ENCODE measurements around the gene PTCD2. TPM values are rescaled to one million over a fixed set of nuclear protein-coding genes. Genes with fewer than 3 reads are reported as not detected.
"Not testable (repeated sequence)": the region's sequence is repeated elsewhere in the genome, so short reads cannot be mapped to it uniquely, and the experiment has no call there.

Gene PTCD2
- total RNA-seq, 6 experiments from 2014 or later, result 4.3 to 8.5 (median 6.7) TPM

DNA sequence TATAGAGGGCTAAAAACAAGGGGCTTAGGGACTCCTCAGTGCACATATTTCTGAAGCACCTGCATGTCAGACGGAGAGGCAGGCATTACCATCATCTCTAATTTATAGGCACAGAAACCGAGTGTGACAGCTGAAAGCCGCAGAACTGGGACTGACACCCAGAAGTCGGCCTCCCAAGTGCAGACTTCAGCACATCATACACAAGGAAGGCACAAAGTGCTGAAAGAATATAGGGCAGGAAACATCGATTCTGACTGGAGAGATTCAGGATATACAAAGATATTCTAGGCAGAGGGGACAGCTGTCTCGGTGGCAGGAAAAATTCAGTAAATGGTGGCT lies 11.4 kb upstream of the PTCD2 start:
- H3K4me1 ChIP-seq, result peaks cover 0 to 17% (median 0%) of the 10 kb centered on the region in 4 donors
- H3K27ac ChIP-seq, result no peak overlapping the region
- H3K9me3 ChIP-seq, result no peaks in the 10 kb centered on the region
- no peaks in the 10 kb centered on the region for H3K27me3 ChIP-seq
- 56% methylated on average over 6 of the region's 6 CpGs for WGBS (ENCODE audit: insufficient coverage, low coverage, low lambda C conversion rate, missing lambda C conversion rate)
- no peak for ATAC-seq
- DNase-seq, result no peak
- intact Hi-C loops (cut with DNase I), result no loop called here
- no peak for TF ChIP-seq POLR2A (IDR thresholded peaks at IDR 0.05)
- TF ChIP-seq CTCF (IDR thresholded peaks at IDR 0.05), result no peak
- no peak overlapping the region for H3K4me3 ChIP-seq
- peaks cover 0 to 26% (median 6%) of the 10 kb centered on the region in 4 donors for H3K36me3 ChIP-seq

GRCh38 chr5:72313141-72313540 lies 7.0 kb upstream of the PTCD2 start:
- no peak for TF ChIP-seq POLR2A (IDR thresholded peaks at IDR 0.05)
- no peak for TF ChIP-seq CTCF (IDR thresholded peaks at IDR 0.05)
- H3K36me3 ChIP-seq, result peaks cover 0 to 26% (median 6%) of the 10 kb centered on the region in 4 donors
- intact Hi-C loops (cut with DNase I), result loop anchor here in 1 of 2 donors (10.0 kb wide), 1 partner anchor 168 kb away; no protein-coding TSS in a partner anchor

GRCh38 chr5:72314571-72315172 lies 5.5 kb upstream of the PTCD2 start:
- Histone ChIP-seq H3K4me1 (peaks cover 0 to 4% (median 0%) of the 10 kb centered on the region in 4 donors), H3K36me3 (peaks cover 0 to 25% (median 6%) of the 10 kb centered on the region in 4 donors), H3K27me3 (no peaks in the 10 kb centered on the region), H3K9me3 (no peaks in the 10 kb centered on the region), H3K27ac (no peak overlapping the region), H3K4me3 (no peak overlapping the region)
- intact Hi-C loops (cut with DNase I), result loop anchor here in 1 of 2 donors (10.0 kb wide), 1 partner anchor 170 kb away; no protein-coding TSS in a partner anchor
- 53% methylated on average over 2 of the region's 3 CpGs for WGBS (ENCODE audit: insufficient coverage, low coverage, low lambda C conversion rate, missing lambda C conversion rate)
- TF ChIP-seq POLR2A (IDR thresholded peaks at IDR 0.05) (no peak), CTCF (IDR thresholded peaks at IDR 0.05) (peak in 2 of 4 donors; percentile 7 to 16)
- peak; percentile 46 to 82 (median 66) for ATAC-seq
- DNase-seq, result peak in 1 of 3 donors; percentile 22

More at GRCh38 chr5:72313141-72313540, 7.0 kb upstream of the PTCD2 start:
- ATAC-seq, result no peak
- H3K9me3 ChIP-seq, result no peaks in the 10 kb centered on the region
- 100% methylated on average over 1 of the region's 1 CpG for WGBS (ENCODE audit: insufficient coverage, low coverage, low lambda C conversion rate, missing lambda C conversion rate)
- no peak overlapping the region for H3K4me3 ChIP-seq
- no peak overlapping the region for H3K27ac ChIP-seq
- H3K27me3 ChIP-seq, result no peaks in the 10 kb centered on the region
- no peaks in the 10 kb centered on the region for H3K4me1 ChIP-seq
- no peak for DNase-seq

DNA sequence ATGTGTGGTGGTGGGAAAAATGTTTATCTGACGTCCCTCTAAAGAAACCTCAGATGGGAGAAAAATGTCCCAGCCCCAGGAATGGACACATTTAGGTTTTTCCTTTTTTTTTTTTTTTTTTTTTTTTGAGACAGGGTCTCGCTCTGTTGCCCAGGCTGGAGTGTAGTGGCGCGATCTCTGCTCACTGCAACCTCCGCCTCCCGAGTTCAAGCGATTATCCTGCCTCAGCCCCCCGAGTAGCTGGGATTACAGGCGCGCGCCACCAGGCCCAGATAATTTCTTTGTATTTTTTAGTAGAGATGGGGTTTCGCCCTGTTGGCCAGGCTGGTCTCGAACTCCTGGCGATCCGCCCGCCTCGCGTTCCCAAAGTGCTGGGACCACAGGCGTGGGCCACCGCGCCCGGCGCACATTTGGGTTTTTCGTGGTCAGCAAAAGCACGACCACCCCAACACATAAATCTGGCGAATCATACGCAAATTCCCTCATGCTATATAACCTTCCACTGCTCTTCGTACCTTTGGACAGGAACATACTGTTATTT lies 668 bp upstream of the PTCD2 start:
- Histone ChIP-seq H3K4me1 (peaks cover 0 to 14% (median 0%) of the 10 kb centered on the region in 4 donors), H3K4me3 (peak overlapping the region; percentile 67 to 97 (median 90)), H3K27ac (peak overlapping the region in 1 of 3 donors; percentile 6)
- intact Hi-C loops (cut with DNase I), result loop anchor here in 1 of 2 donors (10.0 kb wide), 1 partner anchor 175 kb away; no protein-coding TSS in a partner anchor
- peak in 2 of 4 donors; percentile 8 for ATAC-seq
- not testable (repeated sequence) for H3K27me3 ChIP-seq, H3K9me3 ChIP-seq, H3K36me3 ChIP-seq
- WGBS (ENCODE audit: insufficient coverage, low coverage, low lambda C conversion rate, missing lambda C conversion rate), result 6% methylated on average over 15 of the region's 28 CpGs
- DNase-seq, result peak in 2 of 3 donors; percentile 48 to 63

- Histone ChIP-seq H3K9me3 (no peaks in the 10 kb centered on the region), H3K27me3 (no peaks in the 10 kb centered on the region), H3K36me3 (peaks cover 0 to 19% (median 7%) of the 10 kb centered on the region in 4 donors), H3K4me3 (no peak overlapping the region), H3K4me1 (peaks cover 0 to 11% (median 0%) of the 10 kb centered on the region in 4 donors), H3K27ac (no peak overlapping the region)
- WGBS (ENCODE audit: insufficient coverage, low coverage, low lambda C conversion rate, missing lambda C conversion rate), result 97% methylated on average over 5 of the region's 5 CpGs
- intact Hi-C loops (cut with DNase I), result no loop called here
- DNase-seq (no peak), ATAC-seq (no peak)
- TF ChIP-seq POLR2A (IDR thresholded peaks at IDR 0.05) (no peak), CTCF (IDR thresholded peaks at IDR 0.05) (no peak)
These were observed 4.1 kb downstream of the PTCD2 start for GRCh38 chr5:72324189-72324825.

All from right lobe of liver (tissue), 6 donors.